Testis (tissue), 2 donors: ENCODE results near the gene FHOD3.

ENCODE experiments used
- POLR2A ChIP-seq: fragments of 450-650 bp; IDR thresholded peaks from one replicate; pipeline ENCODE4 v1.6.1; 2017; ENCODE audit warnings: antibody characterized with exemption, mild to moderate bottlenecking, moderate library complexity
- TF ChIP-seq, protein P1 (sequence below), 3 experiments: fragments of 450-650 bp in 2 of 3; fragments of 200-600 bp in 1 of 3; sonication (generic) in 1 of 3; IDR thresholded peaks; one replicate each; pipeline ENCODE4 v1.5.1; 2016 to 2019; ENCODE audit warnings: antibody characterized with exemption in 3 of 3, mild to moderate bottlenecking in 2 of 3, moderate library complexity in 1 of 3

- TF ChIP-seq, protein P1, sequence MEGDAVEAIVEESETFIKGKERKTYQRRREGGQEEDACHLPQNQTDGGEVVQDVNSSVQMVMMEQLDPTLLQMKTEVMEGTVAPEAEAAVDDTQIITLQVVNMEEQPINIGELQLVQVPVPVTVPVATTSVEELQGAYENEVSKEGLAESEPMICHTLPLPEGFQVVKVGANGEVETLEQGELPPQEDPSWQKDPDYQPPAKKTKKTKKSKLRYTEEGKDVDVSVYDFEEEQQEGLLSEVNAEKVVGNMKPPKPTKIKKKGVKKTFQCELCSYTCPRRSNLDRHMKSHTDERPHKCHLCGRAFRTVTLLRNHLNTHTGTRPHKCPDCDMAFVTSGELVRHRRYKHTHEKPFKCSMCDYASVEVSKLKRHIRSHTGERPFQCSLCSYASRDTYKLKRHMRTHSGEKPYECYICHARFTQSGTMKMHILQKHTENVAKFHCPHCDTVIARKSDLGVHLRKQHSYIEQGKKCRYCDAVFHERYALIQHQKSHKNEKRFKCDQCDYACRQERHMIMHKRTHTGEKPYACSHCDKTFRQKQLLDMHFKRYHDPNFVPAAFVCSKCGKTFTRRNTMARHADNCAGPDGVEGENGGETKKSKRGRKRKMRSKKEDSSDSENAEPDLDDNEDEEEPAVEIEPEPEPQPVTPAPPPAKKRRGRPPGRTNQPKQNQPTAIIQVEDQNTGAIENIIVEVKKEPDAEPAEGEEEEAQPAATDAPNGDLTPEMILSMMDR (IDR thresholded peaks at IDR 0.05), result no peak
- TF ChIP-seq POLR2A, result no peak
Measured at GRCh38 chr18:36513556-36513955, 216.0 kb downstream of the FHOD3 start.
